ENCODE data around the gene PRAMEF1. TPM values are rescaled to one million over a fixed set of nuclear protein-coding genes. Genes with fewer than 3 reads are reported as not detected.

Gene PRAMEF1
- total and polyA plus RNA-seq, 2 of the 4 experiments (the other 2 are of a cell fraction) = not detected

- Histone ChIP-seq H3K23ac (ENCODE audit: low read depth, low read length) (no peak overlapping the region), H3K56ac (ENCODE audit: extremely low read depth, insufficient read depth, low read length) (no peak overlapping the region), H3K79me1 (ENCODE audit: low read depth in 1 of 2, low read length in 2 of 2) (no peaks in the 10 kb centered on the region), H3K36me3 (ENCODE audit: control insufficient read depth, insufficient read depth, low read length) (no peaks in the 10 kb centered on the region), H4K20me1 (ENCODE audit: insufficient read depth, low read length) (no peaks in the 10 kb centered on the region), H2AFZ (replicated peaks; ENCODE audit: low read length, poor library complexity) (no peak overlapping the region), H3K9me1 (ENCODE audit: insufficient read depth, low read length) (no peaks in the 10 kb centered on the region), H3K4me3 (ENCODE audit: insufficient read depth, low read depth, low read length) (no peak overlapping the region), H2BK15ac (ENCODE audit: low read depth, low read length) (no peak overlapping the region), H3K4ac (ENCODE audit: low read depth, low read length) (no peak overlapping the region), H3K27ac (ENCODE audit: insufficient read depth, low read length) (no peak overlapping the region), H3K27me3 (ENCODE audit: control insufficient read depth, insufficient read depth, low read length) (no peaks in the 10 kb centered on the region), H4K8ac (ENCODE audit: low read depth in 2 of 2, low read length in 2 of 2) (no peak overlapping the region), H4K91ac (ENCODE audit: insufficient read depth, low read depth, low read length) (no peak overlapping the region), H2BK5ac (ENCODE audit: low read depth, low read length, poor library complexity, severe bottlenecking) (no peak overlapping the region), H3K9me3 (ENCODE audit: control insufficient read depth, insufficient read depth, low read length) (peaks cover 25% of the 10 kb centered on the region; the same call in 1 of the 2 replicates), H3K9ac (ENCODE audit: low read depth, low read length) (no peak overlapping the region), H3K14ac (replicated peaks; ENCODE audit: low read depth, low read length) (no peak overlapping the region), H3K4me2 (ENCODE audit: low read depth, low read length) (no peak overlapping the region), H3K4me1 (ENCODE audit: control insufficient read depth, insufficient read depth, low read length) (no peaks in the 10 kb centered on the region), H3K18ac (ENCODE audit: low read depth, low read length) (no peak overlapping the region), H2AK5ac (ENCODE audit: low read depth, low read length) (no peak overlapping the region), H2BK120ac (ENCODE audit: low read depth, low read length) (no peak overlapping the region), H2AK9ac (replicated peaks; ENCODE audit: low read depth, low read length, poor library complexity) (no peak overlapping the region), H2BK20ac (ENCODE audit: low read depth, low read length) (no peak overlapping the region), H4K5ac (ENCODE audit: low read depth, low read length) (no peak overlapping the region)
- intact Hi-C loops (cut with micrococcal nuclease) (no loop called here), dilution Hi-C loops (cut with HindIII; ENCODE audit: low sequenced_read_pairs, unreplicated experiment) (no loop called here), in situ Hi-C loops (cut with MboI; ENCODE audit: low sequenced_read_pairs) (no loop called here)
- no peak for TF ChIP-seq NFE2L2 (IDR thresholded peaks at IDR 0.05; ENCODE audit: low read depth, low read length)
- no peak for TF ChIP-seq BHLHE40 (IDR thresholded peaks at IDR 0.05; ENCODE audit: low read depth, low read length)
- no peak for TF ChIP-seq CEBPB (IDR thresholded peaks at IDR 0.05; ENCODE audit: low read depth, low read length)
- ChIA-PET CTCF (no interaction called here), POLR2A (ENCODE audit: unreplicated experiment) (no interaction called here)
- no CpG with 5 or more reads among the region's 2 CpGs for WGBS, 2 experiments (ENCODE audit: extremely low coverage in 2 of 2, insufficient read length in 1 of 2)
- no TSS peak for BruUV-seq (replicated peaks)
- no peak for ATAC-seq (ENCODE audit: low read depth)
- DNase-seq = no peak
These were observed 22.2 kb upstream of the PRAMEF1 start for GRCh38 chr1:12769031-12769430.

All from IMR-90 (cell line).